NCI-H2227 (cell line): Measurements from ENCODE around the gene FARP1.
"Not testable (repeated sequence)": the region's sequence is repeated elsewhere in the genome, so short reads cannot be mapped to it uniquely, and the experiment has no call there.

ENCODE experiments used
- DNase-seq: peaks from one replicate; lab custom pipeline; 2025; ENCODE audit not compliant: unreplicated experiment; lab: John Stamatoyannopoulos, UW

The FARP1 gene

DNA sequence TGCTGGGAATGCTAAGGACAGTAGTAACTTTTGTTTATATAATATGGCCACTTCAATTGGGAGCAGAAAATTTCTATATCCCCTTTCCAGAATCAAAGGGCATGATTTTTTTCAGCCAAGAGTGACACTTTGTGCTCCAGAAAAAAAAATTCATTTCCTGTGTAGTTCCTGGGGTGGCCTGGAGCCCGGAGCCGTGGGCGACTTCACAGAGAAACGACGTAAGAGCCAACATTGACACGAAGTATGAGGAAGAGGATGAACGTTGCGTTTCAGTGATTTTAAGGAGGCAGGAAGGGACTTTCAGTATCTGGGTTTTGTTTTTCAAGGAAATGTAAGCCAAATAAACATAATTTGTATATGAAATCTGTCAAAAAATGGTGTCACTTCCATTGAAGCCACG is 246.4 kb downstream of the FARP1 start:
- DNase-seq, result no peak

DNA sequence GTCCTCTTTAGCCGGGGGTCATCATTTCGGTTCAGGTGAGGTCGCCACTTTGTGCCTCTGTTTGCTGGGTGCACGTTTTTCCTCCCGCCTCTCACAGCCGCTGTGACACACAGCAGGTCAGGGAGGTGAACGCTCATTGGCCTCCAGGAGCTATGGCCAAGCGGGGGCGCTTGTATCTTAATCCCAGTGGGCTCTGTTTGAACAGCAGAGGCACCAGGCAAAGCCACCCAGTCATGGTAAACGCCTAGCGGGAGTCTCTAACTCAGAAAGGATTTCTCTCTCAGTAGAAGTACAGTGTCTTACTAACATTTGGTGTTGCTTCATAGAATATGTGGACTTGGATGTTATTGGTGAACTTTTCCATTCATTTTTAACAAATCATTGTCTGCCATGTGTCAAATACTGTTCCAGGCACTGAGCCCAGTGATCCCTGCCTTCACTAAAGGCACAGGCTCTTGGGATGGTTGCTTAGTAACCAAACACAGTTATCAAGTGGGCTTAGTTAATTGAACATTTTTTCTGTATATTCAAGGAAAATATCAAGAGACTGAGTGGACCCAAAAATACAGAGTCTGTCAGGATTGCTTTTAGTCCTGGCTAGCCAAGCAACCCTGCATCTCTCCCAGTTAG is 247.3 kb downstream of the FARP1 start:
- DNase-seq, result no peak

DNA sequence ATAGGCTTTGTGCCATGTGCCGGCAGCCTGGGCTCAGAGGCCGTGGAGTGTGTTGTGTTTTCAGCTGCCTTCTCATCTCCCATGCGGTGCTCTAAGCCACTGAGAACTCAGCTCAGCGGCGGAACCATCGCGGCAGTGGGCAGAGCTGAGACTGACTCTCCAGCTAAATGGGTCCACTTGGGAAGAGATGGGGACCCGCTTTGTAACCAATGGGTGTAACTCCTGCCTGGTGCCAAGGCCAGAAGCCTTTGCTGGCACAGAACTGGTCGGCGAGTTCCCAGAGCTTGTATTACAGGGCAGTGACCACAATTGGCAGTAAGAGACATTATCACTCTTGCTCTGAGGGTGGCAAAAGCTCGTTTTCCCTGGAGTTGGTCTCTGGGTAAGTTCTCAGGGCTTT is 251.0 kb downstream of the FARP1 start:
- no peak for DNase-seq

DNA sequence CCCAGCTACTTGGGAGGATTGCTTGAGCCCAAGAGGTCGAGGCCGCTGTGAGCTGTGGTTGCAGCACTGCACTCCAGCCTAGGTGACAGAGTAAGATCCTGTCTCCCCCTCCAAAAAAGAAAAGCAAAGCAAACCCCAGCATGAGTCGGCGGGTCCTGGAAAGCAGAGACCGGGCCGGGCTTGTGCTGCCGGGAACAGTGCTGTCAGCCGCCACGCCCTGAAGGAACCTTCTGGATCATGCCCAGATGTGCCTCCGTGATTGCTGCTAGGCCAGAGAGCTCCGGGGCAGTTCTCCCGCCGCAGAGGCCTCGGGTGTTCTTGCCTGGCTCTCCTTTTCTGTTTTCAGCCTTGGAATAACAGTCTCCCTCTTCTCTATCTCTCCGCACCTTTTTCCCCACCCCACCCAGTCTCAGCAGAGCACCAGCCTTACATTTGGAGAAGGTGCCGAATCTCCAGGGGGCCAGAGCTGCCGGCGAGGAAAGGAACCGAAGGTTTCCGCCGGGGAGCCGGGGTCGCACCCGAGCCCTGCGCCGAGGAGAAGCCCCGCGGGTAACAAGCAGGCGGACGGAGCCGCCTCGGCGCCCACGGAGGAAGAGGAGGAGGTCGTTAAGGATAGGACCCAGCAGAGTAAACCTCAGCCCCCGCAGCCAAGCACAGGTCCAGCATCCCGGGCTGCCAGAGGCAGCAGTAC is 252.1 kb downstream of the FARP1 start:
- no peak for DNase-seq

DNA sequence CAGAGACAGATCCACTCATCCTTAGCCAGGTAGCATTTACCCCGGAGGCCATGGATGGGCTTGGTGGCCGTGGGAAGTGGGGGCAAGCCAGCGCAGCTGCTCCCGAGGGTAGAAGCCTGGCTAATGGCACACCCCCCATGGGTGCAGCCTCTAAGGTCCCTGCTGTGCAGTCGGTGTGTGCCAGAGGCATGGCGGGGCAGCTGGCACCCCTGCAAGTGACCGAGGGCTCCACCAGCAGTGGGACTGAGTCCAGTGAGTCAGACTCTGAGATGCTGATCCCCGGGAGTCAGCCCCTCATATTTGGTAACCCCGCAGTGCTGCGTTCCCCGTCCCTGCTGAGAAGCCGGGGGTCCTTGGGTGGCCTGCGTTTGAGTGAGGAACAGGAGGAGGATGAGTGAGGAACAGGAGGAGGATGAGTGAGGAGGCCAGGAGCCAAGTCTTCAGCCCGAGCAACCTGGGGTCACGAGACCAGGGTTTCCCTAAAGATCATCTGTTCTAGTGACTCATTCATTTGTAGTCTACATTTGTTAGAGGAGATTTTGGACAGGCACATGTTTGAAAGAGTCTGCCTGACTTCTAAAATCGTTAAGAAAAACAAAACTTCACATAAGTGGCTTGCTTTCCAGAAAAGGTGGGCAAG is 253.3 kb downstream of the FARP1 start:
- no peak for DNase-seq

DNA sequence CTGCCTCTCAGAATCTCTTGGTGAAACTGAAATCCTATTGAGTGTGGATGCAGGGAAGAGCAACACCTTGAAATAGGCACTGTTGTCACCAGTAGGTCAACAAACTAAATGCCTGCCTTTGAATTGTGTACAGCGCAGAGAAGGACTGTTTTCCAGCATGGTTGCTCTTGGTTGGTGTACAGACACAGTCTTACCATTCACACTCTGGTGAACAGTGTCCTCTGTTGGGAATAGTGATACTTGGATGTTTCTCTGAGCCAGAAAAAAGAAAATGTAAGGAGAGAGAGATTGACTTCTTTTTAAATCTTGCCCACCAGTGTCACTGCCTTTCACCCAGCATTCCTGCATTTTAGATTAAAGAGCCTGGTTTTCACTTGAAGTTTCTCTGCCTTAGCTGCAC is 254.3 kb downstream of the FARP1 start:
- DNase-seq, result no peak

DNA sequence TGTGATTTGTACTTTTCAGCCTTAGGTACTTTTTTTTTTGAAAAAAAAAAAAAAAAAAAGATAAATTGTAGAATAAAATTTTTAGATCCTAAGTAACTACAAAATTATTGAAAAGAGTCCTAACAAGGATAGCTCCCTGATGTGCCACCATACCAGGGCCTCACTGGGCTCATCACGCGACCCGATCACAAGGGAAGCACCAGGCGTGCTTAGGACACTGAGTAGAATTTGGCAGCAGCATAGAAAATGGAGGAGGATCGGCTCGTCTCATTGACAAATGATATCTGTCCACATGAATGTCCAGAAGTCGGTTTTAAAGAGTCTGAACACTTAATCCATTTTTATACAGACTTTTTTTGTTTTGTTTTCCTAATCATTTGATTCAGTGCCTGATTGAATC is 255.0 kb downstream of the FARP1 start:
- no peak for DNase-seq

DNA sequence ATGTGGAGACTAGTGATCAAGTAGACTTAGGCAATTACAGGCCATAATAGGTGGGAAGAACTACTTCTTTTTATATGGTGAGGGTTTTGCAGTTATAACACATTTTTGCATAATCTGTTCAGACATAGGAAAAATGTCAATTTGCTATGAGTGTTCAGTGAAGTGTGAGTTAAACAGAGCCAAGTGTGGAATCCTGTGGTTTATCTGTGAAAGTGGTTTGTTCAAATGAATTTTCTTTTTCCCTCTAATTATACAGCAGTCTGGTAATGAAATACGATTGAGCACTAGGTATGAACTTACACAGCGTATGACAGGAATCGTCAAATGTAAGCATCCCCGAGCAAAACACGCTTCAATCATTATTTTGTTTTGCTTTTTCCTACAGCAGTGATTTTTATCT is 255.7 kb downstream of the FARP1 start:
- DNase-seq, result no peak

DNA sequence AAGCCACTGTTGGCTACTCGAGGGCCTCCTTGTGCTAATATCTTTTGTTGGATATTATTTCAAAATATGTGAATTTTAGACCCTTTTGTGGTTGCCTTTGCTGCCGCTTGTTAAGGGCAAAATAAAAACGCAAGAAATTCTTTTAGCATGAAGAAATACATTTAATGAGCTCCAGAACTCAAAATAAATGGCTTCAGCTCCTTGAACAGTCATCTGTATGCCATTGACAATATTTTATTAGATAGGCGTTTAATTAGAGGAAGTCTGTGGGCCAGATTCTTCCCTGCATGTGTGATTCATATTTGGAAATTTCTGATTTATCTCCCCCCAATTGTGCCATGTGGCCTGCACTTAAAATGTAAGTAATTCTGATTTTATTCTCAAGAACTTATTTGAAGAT is 256.9 kb downstream of the FARP1 start:
- DNase-seq, result no peak

DNA sequence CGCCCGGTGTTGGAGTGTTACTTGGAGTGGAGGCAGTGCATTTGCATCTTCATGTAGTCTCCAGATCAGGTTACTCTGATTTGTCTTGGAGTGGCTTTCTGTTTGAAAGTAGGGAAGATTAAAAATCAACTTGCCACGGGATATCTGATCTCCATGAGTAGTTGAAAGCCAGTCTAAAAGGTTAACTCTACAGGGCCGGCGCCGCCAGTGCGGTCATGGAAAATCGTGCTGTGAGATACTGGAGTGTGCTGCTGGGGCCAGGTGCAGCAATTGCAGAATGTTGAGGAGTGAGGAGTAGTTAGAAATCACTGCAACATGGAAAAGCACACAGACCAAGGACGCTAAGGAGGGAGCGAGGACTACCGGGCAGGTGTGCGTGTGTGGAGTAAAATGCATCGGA is 259.0 kb downstream of the FARP1 start:
- DNase-seq, result no peak

DNA sequence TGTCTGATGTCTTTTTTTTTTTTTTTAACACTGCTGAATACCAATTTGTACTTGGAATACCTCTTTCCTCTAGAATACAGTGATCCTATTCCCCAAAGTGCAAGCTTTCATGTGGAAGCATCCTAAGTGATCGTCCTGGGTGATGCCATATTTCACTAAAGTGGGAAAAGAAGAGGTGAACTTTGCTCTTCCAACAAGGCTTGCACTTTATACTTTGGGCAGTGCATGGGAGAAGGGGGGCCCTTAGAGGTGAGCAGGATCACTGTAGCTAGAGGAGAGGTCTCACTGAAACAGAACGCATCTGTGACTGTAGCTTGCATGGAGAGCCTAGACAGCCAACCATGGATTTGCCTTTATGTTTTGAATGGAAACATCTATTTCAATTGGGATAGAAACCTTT is 260.2 kb downstream of the FARP1 start:
- no peak for DNase-seq

DNA sequence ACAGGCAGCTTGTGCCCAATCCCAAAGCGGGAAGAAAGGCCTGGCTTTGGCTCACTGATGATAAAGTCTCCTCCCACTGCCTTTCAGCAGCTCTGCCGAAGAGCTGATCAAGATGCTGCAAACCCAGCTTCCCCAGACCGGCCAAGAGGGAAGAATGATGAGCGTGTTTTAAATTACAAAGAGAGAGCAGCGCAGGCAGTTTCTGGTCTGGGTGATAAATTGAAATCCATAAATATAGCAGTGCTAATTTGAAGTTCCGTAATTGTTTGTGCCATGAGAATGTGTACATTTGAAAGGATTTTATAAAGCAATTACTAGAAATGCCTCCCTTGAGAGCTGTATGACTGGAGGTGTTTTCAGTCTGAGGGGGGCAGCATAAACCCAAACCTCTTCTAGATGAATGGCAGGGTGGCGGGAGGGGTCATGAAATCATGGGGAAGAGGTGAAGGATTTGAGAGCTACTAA is 262.2 kb downstream of the FARP1 start:
- peak; percentile 70 for DNase-seq

DNA sequence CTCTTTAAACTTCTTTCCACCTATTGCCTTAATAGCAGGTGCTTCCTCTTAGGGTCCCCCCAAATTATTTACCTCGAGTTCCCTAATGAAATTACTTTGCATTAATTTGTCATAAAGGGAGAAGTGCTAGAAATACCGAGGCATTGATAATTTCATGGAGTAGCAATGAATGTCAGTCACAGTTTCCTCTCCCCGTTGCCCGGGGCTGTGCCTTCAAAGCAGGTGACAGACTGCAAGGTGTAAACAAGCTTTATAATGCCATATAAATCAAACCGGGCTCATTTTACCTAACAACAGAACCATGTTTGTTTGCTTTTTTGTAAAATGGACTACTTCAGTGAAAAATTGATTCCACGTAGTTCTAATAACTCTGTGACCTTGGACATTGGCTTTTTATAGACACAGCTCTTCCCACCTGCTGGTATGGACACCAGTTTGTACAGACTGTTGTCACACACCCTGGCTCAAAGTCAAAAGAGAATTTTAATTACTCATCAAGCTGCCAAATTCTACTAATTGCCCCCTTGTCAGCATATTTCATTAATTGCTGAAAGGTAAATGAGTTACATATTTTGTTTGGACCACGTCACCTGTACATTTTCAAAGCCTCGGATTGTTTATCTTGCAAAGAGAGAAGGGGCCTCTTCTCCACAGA is 262.9 kb downstream of the FARP1 start:
- DNase-seq, result no peak

DNA sequence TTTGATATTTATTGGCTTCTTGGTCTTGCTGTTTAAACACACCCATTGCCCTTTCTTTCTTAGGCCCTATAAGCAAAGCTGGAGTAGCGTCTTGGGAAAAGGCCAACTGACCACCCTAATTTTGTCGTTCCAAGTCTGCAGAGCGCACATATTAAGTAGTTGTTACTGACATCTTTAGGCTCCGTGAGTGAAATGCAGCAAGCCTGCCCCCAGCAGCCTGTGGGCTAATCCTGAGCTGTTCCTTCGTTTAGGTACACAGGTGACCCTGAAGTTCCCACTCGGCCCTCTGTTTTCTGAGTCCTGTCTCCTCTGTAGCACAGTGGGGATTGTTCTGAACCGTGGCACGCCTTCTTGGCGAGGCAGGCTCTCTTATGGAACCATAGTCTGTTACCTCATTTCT is 263.5 kb downstream of the FARP1 start:
- no peak for DNase-seq

DNA sequence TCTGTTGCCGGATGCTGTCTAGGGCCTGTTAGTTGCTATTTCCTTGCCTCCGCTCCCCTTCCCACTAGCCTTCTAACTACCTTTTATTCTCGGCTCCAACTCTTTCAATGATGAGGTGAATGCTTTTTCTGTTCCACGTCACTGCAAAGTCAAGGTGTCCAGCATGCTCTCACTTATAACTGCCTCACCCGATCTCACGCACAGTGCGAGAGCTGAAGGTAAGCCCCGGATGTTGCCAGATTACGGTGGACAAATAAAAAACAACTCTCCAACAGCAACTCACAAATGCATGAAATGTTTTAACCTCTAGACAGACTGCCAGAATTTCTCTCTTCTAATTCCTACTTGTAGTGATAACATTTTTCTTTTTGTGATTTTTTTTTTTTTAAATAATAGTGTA is 264.1 kb downstream of the FARP1 start:
- no peak for DNase-seq

DNA sequence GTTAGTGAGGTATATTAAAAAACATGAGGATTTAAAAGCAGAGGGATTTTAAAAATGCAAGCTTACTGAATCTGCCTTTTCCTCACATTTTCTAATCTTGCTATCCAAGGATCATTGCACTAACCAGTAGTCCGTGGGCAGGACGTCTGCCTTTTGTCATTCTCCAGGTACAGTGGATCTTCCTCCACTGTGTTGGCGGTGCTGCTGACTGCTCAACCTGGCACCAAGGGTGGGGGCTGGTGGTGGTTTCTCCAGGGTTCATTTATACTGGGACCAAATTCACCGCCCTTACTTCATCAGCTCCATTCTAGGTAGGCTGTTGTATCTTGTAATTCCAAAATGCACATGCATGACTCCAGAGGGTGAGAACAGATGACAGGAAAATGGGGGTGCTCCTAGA is 264.7 kb downstream of the FARP1 start:
- DNase-seq, result no peak

DNA sequence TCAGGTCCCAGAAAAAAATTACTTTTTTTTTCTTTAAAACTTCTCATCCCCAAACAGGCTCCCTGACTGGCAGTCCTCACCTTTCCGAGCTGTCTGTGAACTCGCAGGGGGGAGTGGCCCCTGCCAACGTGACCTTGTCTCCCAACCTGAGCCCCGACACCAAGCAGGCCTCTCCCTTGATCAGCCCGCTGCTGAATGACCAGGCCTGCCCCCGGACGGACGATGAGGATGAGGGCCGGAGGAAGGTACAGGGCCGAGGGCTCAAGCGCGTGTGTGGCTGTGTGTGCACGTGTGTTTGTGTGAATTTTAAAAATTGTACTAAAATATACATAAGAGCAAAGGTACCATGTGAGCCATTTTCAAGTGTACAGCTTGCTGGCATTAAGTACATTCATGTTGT is 266.4 kb downstream of the FARP1 start:
- DNase-seq, result no peak

DNA sequence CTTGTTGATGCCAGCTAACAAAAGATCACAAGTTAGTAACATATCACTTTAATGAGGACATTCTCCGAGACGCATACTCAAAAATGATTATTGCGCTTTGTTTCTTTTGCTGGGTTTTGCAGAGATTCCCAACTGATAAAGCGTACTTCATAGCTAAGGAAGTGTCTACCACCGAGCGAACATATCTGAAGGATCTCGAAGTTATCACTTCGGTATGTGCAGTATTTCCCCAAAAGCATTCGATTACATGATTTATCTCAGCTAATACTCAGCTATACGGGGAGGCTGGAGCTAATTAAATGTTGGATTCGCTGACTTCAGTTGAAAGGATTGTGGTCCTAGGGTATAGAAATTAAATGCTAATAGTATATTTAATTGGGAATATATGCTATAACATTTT is 267.7 kb downstream of the FARP1 start:
- DNase-seq, result no peak

DNA sequence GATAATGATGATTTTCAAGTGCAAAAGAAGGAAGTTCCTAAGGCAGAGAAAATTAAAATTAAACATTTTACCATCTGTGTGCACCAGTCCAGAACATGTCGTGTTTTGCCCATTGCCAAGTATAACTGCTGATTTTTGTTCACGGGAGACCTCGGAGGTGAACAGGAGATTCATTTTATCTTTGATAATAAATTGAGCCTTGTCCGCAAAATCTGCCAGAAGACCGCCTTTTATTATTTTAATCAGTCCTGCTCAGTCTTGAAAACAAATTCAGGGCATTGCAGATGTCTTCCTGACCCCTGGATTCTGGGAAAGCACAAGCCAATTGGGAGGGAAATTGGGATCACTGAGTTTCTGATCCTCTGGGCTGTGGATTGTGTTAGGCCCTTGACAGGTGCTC is 268.1 kb downstream of the FARP1 start:
- DNase-seq, result no peak

DNA sequence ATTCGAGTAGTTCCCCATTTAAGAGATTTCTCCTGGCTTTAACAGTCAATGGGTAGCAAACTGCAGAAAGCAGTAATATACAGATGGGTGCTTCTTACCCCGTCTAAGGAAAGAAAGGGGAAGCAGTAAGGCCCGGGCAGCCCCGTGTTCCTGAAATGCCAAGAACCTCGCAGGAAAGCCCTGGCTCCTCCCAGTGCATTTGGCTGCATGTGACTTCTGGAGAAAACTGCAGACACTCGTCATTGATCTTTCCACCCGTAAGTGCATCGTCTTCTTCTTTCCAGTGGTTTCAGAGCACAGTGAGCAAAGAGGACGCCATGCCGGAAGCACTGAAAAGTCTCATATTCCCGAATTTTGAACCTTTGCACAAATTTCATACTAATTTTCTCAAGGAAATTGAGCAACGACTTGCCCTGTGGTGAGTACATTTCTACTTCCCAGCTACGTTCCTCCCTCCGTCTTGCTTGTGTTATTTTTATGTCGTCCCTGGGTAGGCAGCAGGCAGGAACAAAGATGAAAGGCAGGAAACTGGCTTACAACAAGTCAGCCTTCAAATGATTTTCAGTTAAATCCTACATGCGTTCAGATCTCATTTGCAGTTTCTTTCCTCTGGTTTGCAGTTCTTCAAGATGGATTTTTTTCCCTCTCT is 268.8 kb downstream of the FARP1 start:
- DNase-seq, result no peak

DNA sequence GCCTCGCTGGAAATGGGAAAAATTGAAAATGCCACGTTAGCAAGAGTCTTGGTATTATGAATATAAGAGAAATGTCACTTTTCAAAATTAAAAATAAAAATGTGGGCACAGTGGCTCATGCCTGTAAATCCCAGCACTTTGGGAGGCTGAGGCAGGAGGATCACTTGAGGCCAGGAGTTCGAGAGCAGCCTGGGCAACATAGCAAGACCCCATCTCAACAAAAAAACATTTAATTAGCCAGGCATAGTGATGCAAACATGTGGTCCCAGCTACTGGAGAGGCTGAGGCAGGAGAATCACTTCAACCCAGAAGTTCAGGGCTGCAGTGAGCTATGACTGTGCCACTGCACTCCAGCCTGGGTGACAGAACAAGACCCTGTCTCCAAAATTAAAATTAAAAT is 270.4 kb downstream of the FARP1 start:
- not testable (repeated sequence) for DNase-seq

DNA sequence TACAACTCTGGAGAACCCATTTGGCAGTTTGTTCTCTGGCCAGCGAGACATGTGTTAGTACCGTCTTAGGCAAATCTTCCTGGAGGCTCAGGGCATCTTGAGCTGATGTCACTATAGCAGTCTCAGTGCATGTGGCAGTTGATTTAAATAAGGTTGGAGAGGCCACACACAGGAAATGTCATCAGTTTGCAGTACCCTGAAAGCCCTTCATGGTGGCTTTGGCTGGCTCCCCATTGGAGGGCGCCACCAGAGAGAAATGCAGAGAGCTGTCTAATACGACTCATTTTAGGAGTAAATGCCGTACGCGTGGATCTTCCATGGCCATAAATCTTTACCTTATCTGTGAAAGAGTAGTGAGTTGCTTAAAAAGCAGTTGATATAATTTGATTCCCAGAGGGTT is 270.9 kb downstream of the FARP1 start:
- no peak for DNase-seq
